NT2/D1 (cell line): ENCODE results near the gene PRG3.

Experiments used
- SUZ12 ChIP-seq: IDR thresholded peaks from 2 replicates; pipeline ENCODE4 v1.6.1; 2011; ENCODE audit not compliant: insufficient read length, insufficient read depth; ENCODE audit errors: extremely low read depth
- YY1 ChIP-seq: IDR thresholded peaks from 2 replicates; pipeline ENCODE4 v1.6.1; 2011; ENCODE audit not compliant: insufficient read length, insufficient read depth

DNA sequence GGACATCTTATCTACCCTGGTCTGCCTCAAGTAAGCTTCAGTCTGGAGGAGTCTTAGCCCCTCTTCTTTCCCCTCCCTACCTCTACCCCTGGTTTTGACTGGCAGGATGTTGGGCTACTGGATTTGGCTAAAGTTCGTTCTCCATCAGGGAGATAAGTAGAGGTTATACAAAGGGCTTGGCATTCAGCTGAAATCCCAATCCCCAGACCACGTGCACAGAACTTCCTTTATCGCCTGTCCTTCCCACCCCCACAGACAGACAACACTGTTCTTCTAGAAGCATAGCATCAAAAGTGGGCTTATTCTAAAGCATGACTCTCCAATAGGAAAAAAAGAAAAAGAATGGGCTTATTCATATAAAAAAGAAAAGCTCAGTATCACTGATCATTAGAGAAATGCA lies 7.8 kb downstream of the PRG3 start:
- TF ChIP-seq YY1 (no peak), SUZ12 (no peak)
